HepG2 (cell line): ENCODE data around the gene RNF17. TPM values are rescaled to one million over a fixed set of nuclear protein-coding genes. Genes with fewer than 3 reads are reported as not detected.
A peak's percentile ranks its signal among the peaks of the same experiment; 100 is the strongest.

Experiments used
- ATAC-seq: fragments of 200-7000 bp; cut with Tn5 transposase; 3 replicates; pipeline ENCODE4 v1.9.1; 2020; ENCODE audit warnings: mild to moderate bottlenecking, moderate library complexity
- BruUV-seq: library from RNA; stranded (reverse); fragments of 400-500 nt; replicated peaks from 2 replicates; lab custom pipeline; 2021; lab: Mats Ljungman, UMichigan
- CTCF ChIA-PET: fragments of 300-600 bp; formaldehyde crosslinking; extraction: SDS; loops from one replicate; lab custom pipeline; 2021; ENCODE audit warnings: low total read pairs, inconsistent platforms, low intra/inter-chr PET ratio; lab: Yijun Ruan, JAX
- POLR2A ChIA-PET: fragments of 350-600 bp; sonication (Branson Sonifier 250); formaldehyde crosslinking; loops from one replicate; lab custom pipeline; 2020; ENCODE audit warnings: antibody characterized with exemption, inconsistent platforms; lab: Yijun Ruan, JAX
- DNase-seq: peaks from one replicate; pipeline ENCODE4 v3.0.0-alpha.2; 2015; ENCODE audit warnings: low spot score
- FAIRE-seq: peaks from 3 replicates; lab custom pipeline; 2011; peaks lifted over from hg19 to GRCh38; lab: Jason Lieb, UNC
- H2AFZ ChIP-seq: one replicate; pipeline ENCODE4 v1.6.1; 2011; ENCODE audit warnings: low read length, inconsistent platforms
- H3K27ac ChIP-seq: fragments of 300-600 bp; 3 replicates; pipeline ENCODE4 v1.8.0; 2011; ENCODE audit warnings: mixed run types, mild to moderate bottlenecking, mixed read lengths, low read length, inconsistent platforms; ENCODE audit not compliant: insufficient read depth; ENCODE audit errors: extremely low read length
- H3K27me3 ChIP-seq, 2 experiments: fragments of 200-600 bp in 1 of 2; 2 replicates in 1 of 2; 3 replicates in 1 of 2; pipeline versions ENCODE4 v1.6.0 to v1.8.0; 2011; ENCODE audit warnings: low read length in 2 of 2, mild to moderate bottlenecking in 2 of 2, moderate library complexity in 2 of 2, inconsistent platforms in 1 of 2; ENCODE audit not compliant: insufficient read depth in 2 of 2, control insufficient read depth in 1 of 2
- H3K36me3 ChIP-seq, 2 experiments: fragments of 200-600 bp in 1 of 2; replicated peaks in 1 of 2; 2 replicates in 1 of 2; 3 replicates in 1 of 2; pipeline versions ENCODE4 v1.5.1 to v1.8.0; 2011; ENCODE audit warnings: low read length in 2 of 2, inconsistent platforms in 1 of 2; ENCODE audit not compliant: insufficient read depth in 2 of 2, control insufficient read depth in 1 of 2
- H3K4me1 ChIP-seq: 2 replicates; pipeline ENCODE4 v1.5.1; 2012; ENCODE audit warnings: low read length, inconsistent platforms; ENCODE audit not compliant: insufficient read depth
- H3K4me2 ChIP-seq: 2 replicates; pipeline ENCODE4 v1.6.0; 2011; ENCODE audit warnings: low read depth, low read length, inconsistent platforms
- H3K4me3 ChIP-seq, 3 experiments: fragments of 200-600 bp in 1 of 3; sonication (generic), shearing (Covaris generic) in 1 of 3; replicated peaks in 1 of 3; 2 replicates each; pipeline ENCODE4 v1.5.1; 2011 to 2016; ENCODE audit warnings: low read length in 3 of 3, inconsistent platforms in 2 of 3, low read depth in 2 of 3, mild to moderate bottlenecking in 2 of 3, control low read depth in 1 of 3, mixed read lengths in 1 of 3; ENCODE audit not compliant: insufficient read depth in 1 of 3
- H3K79me2 ChIP-seq: one replicate; pipeline ENCODE4 v1.6.1; 2011; ENCODE audit warnings: low read length, inconsistent platforms; ENCODE audit not compliant: insufficient read depth
- H3K9ac ChIP-seq: 2 replicates; pipeline ENCODE4 v1.6.0; 2011; ENCODE audit warnings: mild to moderate bottlenecking, low read depth, low read length, inconsistent platforms; ENCODE audit not compliant: insufficient read depth
- H3K9me3 ChIP-seq: 2 replicates; pipeline ENCODE4 v1.5.1; 2012; ENCODE audit warnings: mild to moderate bottlenecking, low read length
- H4K20me1 ChIP-seq: 2 replicates; pipeline ENCODE4 v1.6.0; 2011; ENCODE audit warnings: inconsistent platforms, mild to moderate bottlenecking, low read length, moderate library complexity; ENCODE audit not compliant: insufficient read depth
- EEA1 ChIP-seq: sonication (generic); formaldehyde crosslinking; IDR thresholded peaks from 2 replicates; pipeline ENCODE4 v1.5.1; 2020; ENCODE audit warnings: mild to moderate bottlenecking, missing genetic modification reagents, borderline replicate concordance
- FOSL2 ChIP-seq: sonication (generic); formaldehyde crosslinking; IDR thresholded peaks from 2 replicates; pipeline ENCODE4 v1.4.0; 2020; ENCODE audit warnings: missing genetic modification reagents
- HES4 ChIP-seq: sonication (generic); formaldehyde crosslinking; IDR thresholded peaks from 2 replicates; pipeline ENCODE4 v1.9.0; 2021; ENCODE audit warnings: mild to moderate bottlenecking, missing genetic modification reagents, borderline replicate concordance
- MYC ChIP-seq: sonication (generic); formaldehyde crosslinking; IDR thresholded peaks from 2 replicates; pipeline ENCODE4 v1.9.0; 2021; ENCODE audit warnings: missing genetic modification reagents, borderline replicate concordance
- SRY ChIP-seq: sonication (generic); formaldehyde crosslinking; IDR thresholded peaks from 2 replicates; pipeline ENCODE4 v1.8.0; 2022; ENCODE audit warnings: mild to moderate bottlenecking, missing genetic modification reagents
- STAG1 ChIP-seq: sonication (generic); formaldehyde crosslinking; IDR thresholded peaks from 2 replicates; pipeline ENCODE4 v1.4.0; 2020; ENCODE audit warnings: missing genetic modification reagents
- ZNF207 ChIP-seq: fragments of 450-650 bp; IDR thresholded peaks from 2 replicates; pipeline ENCODE4 v1.6.1; 2016; ENCODE audit warnings: antibody characterized with exemption, borderline replicate concordance
- ZNF556 ChIP-seq: sonication (generic); formaldehyde crosslinking; IDR thresholded peaks from 2 replicates; pipeline ENCODE4 v1.4.0; 2020; ENCODE audit warnings: mild to moderate bottlenecking, missing genetic modification reagents, borderline replicate concordance
- WGBS: methylation state at CpG from one replicate; pipeline ENCODE4 v1.1.6; 2017; ENCODE audit warnings: low lambda C conversion rate; 5-methylcytosine and 5-hydroxymethylcytosine counted together
- in situ Hi-C: cut with HindIII; loops from 2 replicates; pipeline ENCODE4 v1.10.0; 2017; ENCODE audit warnings: low pct_unique_long_range_greater_than_20kb; ENCODE audit not compliant: extremely low pct_ligation_motif_present
- intact Hi-C: fragments of 100-400 bp; cut with micrococcal nuclease; formaldehyde crosslinking; loops from one replicate; pipeline ENCODE4 v1.10.0; 2022; ENCODE audit not compliant: unreplicated experiment
- polyA plus RNA-seq, 8 experiments: library from polyadenylated mRNA; depleted of rRNA in 3 of 8; stranded (reverse) in 7 of 8; unstranded in 1 of 8; fragments of >200 nt; fragmentation: Illumina TruSeq in 4 of 8; extraction: Trizol in 4 of 8; gene quantifications; 2 replicates each; pipeline versions ENCODE4 v1.2.1 to v1.2.3, GENCODE V29; 2011 to 2016; ENCODE audit warnings: low read depth in 4 of 8, missing spikeins in 1 of 8, mixed read lengths in 1 of 8; ENCODE audit not compliant: insufficient read depth in 1 of 8
- total RNA-seq, 5 experiments: library from RNA; depleted of rRNA; stranded (reverse); fragments of >200 nt; fragmentation: Illumina TruSeq; extraction: Trizol; gene quantifications; 2 replicates each; pipeline ENCODE4 v1.2.3, GENCODE V29; 2016; ENCODE audit warnings: low read depth in 1 of 5
- TF ChIP-seq, protein P1 (sequence below): sonication (generic); formaldehyde crosslinking; IDR thresholded peaks from 2 replicates; pipeline ENCODE4 v1.5.0; 2020; ENCODE audit warnings: mild to moderate bottlenecking, missing genetic modification reagents, moderate library complexity
- TF ChIP-seq, protein P2 (sequence below): sonication (generic); formaldehyde crosslinking; IDR thresholded peaks from 2 replicates; pipeline ENCODE4 v1.8.1; 2023; ENCODE audit warnings: mild to moderate bottlenecking, inconsistent platforms, moderate library complexity, missing genetic modification reagents, borderline replicate concordance
- TF ChIP-seq, protein P3 (sequence below): sonication (generic); IDR thresholded peaks from 2 replicates; pipeline ENCODE4 v1.6.1; 2016; ENCODE audit warnings: low read depth, borderline replicate concordance
- TF ChIP-seq, protein P4 (sequence below), 2 experiments: sonication (generic) in 1 of 2; formaldehyde crosslinking in 1 of 2; IDR thresholded peaks; 2 replicates each; pipeline versions ENCODE4 v1.5.1 to v1.6.1; 2011 to 2020; ENCODE audit warnings: borderline replicate concordance in 1 of 2, low read depth in 1 of 2, low read length in 1 of 2, mild to moderate bottlenecking in 1 of 2, missing genetic modification reagents in 1 of 2, moderate library complexity in 1 of 2
- TF ChIP-seq, protein P5 (sequence below): sonication (generic); formaldehyde crosslinking; IDR thresholded peaks from 2 replicates; pipeline ENCODE4 v1.4.0; 2020; ENCODE audit warnings: missing genetic modification reagents

RNF17 gene
- total and polyA plus RNA-seq, 2 of the 13 experiments (the other 11 are each of a cell fraction or from before 2014, with no cell fraction given) = not detected

DNA sequence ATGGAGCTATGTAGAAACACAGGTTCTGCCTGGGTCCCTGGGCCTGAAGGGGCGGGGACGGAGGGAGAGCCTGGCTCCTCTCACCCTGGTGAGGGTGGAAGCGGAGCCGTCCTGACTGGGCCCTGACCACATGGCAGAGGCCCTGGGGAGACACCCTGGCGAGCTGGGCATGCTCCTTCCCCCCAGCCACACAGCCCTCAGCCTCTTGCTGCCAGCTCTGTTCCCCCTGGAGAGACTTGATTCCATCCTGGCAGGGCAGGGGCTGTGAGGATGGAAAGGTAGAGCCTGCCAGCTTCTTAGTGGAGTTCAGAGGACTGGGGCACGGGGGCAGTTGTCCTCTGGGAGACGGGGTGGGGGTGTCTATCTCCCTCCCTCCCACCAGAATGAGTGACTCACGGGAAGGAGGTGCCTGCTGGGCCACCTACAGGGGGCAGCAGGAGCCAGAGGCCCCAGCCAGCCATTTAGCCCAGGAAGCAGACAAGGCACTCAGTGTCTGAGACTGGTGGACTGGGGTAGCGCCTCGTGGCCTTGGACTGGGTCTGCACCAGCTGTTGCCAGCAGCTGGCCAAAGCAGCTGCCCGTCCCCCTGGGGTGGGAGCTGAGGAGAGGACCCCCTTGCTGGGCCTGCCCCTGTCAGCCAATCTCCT, 22.8 kb upstream of the RNF17 start:
- ChIA-PET CTCF (no interaction called here), POLR2A (no interaction called here)
- no peaks in the 10 kb centered on the region for H4K20me1 ChIP-seq
- BruUV-seq = no TSS peak
- no peaks in the 10 kb centered on the region for H3K36me3 ChIP-seq
- no peaks in the 10 kb centered on the region for H3K4me1 ChIP-seq
- no peaks in the 10 kb centered on the region for H3K79me2 ChIP-seq
- no peak overlapping the region for H3K4me2 ChIP-seq
- in situ Hi-C loops (no loop called here), intact Hi-C loops (no loop called here)
- TF ChIP-seq, protein P1, sequence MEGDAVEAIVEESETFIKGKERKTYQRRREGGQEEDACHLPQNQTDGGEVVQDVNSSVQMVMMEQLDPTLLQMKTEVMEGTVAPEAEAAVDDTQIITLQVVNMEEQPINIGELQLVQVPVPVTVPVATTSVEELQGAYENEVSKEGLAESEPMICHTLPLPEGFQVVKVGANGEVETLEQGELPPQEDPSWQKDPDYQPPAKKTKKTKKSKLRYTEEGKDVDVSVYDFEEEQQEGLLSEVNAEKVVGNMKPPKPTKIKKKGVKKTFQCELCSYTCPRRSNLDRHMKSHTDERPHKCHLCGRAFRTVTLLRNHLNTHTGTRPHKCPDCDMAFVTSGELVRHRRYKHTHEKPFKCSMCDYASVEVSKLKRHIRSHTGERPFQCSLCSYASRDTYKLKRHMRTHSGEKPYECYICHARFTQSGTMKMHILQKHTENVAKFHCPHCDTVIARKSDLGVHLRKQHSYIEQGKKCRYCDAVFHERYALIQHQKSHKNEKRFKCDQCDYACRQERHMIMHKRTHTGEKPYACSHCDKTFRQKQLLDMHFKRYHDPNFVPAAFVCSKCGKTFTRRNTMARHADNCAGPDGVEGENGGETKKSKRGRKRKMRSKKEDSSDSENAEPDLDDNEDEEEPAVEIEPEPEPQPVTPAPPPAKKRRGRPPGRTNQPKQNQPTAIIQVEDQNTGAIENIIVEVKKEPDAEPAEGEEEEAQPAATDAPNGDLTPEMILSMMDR = peak; percentile 51
- no peak for TF ChIP-seq EEA1 (CRISPR knock-in tag)
- TF ChIP-seq FOSL2 (CRISPR knock-in tag) = peak; percentile 47; the same call in 1 of the 2 replicates
- TF ChIP-seq, protein P2, sequence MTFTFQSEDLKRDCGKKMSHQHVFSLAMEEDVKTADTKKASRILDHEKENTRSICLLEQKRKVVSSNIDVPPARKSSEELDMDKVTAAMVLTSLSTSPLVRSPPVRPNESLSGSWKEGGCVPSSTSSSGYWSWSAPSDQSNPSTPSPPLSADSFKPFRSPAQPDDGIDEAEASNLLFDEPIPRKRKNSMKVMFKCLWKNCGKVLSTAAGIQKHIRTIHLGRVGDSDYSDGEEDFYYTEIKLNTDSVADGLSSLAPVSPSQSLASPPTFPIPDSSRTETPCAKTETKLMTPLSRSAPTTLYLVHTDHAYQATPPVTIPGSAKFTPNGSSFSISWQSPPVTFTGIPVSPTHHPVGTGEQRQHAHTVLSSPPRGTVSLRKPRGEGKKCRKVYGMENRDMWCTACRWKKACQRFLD (CRISPR knock-in tag) = no peak
- TF ChIP-seq, protein P3, sequence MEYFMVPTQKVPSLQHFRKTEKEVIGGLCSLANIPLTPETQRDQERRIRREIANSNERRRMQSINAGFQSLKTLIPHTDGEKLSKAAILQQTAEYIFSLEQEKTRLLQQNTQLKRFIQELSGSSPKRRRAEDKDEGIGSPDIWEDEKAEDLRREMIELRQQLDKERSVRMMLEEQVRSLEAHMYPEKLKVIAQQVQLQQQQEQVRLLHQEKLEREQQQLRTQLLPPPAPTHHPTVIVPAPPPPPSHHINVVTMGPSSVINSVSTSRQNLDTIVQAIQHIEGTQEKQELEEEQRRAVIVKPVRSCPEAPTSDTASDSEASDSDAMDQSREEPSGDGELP = peak; percentile 15; the same call in 1 of the 2 replicates
- no peak for TF ChIP-seq HES4 (CRISPR knock-in tag)
- TF ChIP-seq, protein P4, sequence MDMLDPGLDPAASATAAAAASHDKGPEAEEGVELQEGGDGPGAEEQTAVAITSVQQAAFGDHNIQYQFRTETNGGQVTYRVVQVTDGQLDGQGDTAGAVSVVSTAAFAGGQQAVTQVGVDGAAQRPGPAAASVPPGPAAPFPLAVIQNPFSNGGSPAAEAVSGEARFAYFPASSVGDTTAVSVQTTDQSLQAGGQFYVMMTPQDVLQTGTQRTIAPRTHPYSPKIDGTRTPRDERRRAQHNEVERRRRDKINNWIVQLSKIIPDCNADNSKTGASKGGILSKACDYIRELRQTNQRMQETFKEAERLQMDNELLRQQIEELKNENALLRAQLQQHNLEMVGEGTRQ (IDR thresholded peaks at IDR 0.05; ENCODE audit: low read depth, low read length) = no peak
- TF ChIP-seq, protein P4 (CRISPR knock-in tag; IDR thresholded peaks at IDR 0.05; ENCODE audit: borderline replicate concordance) = no peak
- no peak for TF ChIP-seq ZNF207
- TF ChIP-seq ZNF556 (CRISPR knock-in tag) = no peak
- TF ChIP-seq MYC = no peak
- TF ChIP-seq STAG1 (CRISPR knock-in tag) = peak; percentile 39
- TF ChIP-seq, protein P5, sequence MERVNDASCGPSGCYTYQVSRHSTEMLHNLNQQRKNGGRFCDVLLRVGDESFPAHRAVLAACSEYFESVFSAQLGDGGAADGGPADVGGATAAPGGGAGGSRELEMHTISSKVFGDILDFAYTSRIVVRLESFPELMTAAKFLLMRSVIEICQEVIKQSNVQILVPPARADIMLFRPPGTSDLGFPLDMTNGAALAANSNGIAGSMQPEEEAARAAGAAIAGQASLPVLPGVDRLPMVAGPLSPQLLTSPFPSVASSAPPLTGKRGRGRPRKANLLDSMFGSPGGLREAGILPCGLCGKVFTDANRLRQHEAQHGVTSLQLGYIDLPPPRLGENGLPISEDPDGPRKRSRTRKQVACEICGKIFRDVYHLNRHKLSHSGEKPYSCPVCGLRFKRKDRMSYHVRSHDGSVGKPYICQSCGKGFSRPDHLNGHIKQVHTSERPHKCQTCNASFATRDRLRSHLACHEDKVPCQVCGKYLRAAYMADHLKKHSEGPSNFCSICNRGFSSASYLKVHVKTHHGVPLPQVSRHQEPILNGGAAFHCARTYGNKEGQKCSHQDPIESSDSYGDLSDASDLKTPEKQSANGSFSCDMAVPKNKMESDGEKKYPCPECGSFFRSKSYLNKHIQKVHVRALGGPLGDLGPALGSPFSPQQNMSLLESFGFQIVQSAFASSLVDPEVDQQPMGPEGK = 0 out of 2 replicates have a peak, but pooled peaks have one; percentile 11
- no peak for TF ChIP-seq SRY (CRISPR knock-in tag)
- no peaks in the 10 kb centered on the region for H3K9me3 ChIP-seq
- peak; percentile 10 for DNase-seq
- 0% methylated on average over 2 of the region's 11 CpGs for WGBS
- no peak overlapping the region for H2AFZ ChIP-seq
- FAIRE-seq = no peak
- no peak overlapping the region for H3K27ac ChIP-seq
- peaks cover 0 to 2% of the 10 kb centered on the region in 2 experiments; a peak in 2 of 5 replicates for H3K27me3 ChIP-seq
- H3K9ac ChIP-seq = no peak overlapping the region
- ATAC-seq = peak; percentile 73
- no peak overlapping the region for H3K4me3 ChIP-seq
